ENCODE results near the gene TSG101. TPM values are rescaled to one million over a fixed set of nuclear protein-coding genes. Genes with fewer than 3 reads are reported as not detected.

The TSG101 gene
- total and polyA plus RNA-seq, 11 donors = 33.1 to 156 (median 69.1) TPM

GRCh38 chr11:18527512-18527911, 770 bp upstream of the TSG101 start:
- H3K36me3 ChIP-seq = peaks cover 0 to 41% (median 18%) of the 10 kb centered on the region in 9 donors
- TF ChIP-seq POLR2A (IDR thresholded peaks at IDR 0.05) = no peak
- no peak for TF ChIP-seq CTCF (IDR thresholded peaks at IDR 0.05)
- intact Hi-C loops (cut with DNase I) = loop anchor here in 7 of 10 donors (2.0 to 10.0 kb wide), 7 partner anchors 61 to 205 kb away; partner anchors contain the start of genes GTF2H1 (in 5 of the 7), HPS5 (in 5 of the 7), LDHA (in 4 of the 7) and TMEM86A (in 1 of the 7)
- ATAC-seq (no peak), DNase-seq (no peak)
- peak overlapping the region; percentile 48 to 96 (median 90) for H3K4me3 ChIP-seq
- peaks cover 0 to 39% (median 16%) of the 10 kb centered on the region in 12 donors for H3K4me1 ChIP-seq
- no peaks in the 10 kb centered on the region for H3K9me3 ChIP-seq
- H3K27ac ChIP-seq = peak overlapping the region in 11 of 12 donors; percentile 85 to 98 (median 94)
- H3K27me3 ChIP-seq = no peaks in the 10 kb centered on the region
- 41 to 49% (median 42%) methylated on average over 5 of the region's 5 CpGs for WGBS, 4 donors

- peak overlapping the region; percentile 48 to 96 (median 90) for H3K4me3 ChIP-seq
- H3K27ac ChIP-seq = peak overlapping the region; percentile 83 to 98 (median 94)
- TF ChIP-seq POLR2A (IDR thresholded peaks at IDR 0.05) (no peak), CTCF (IDR thresholded peaks at IDR 0.05) (no peak)
- peaks cover 0 to 39% (median 16%) of the 10 kb centered on the region in 12 donors for H3K4me1 ChIP-seq
- WGBS, 4 donors = 0 to 1% (median 1%) methylated on average over 8 of the region's 8 CpGs
- H3K27me3 ChIP-seq = no peaks in the 10 kb centered on the region
- ATAC-seq (no peak), DNase-seq (no peak)
- no peaks in the 10 kb centered on the region for H3K9me3 ChIP-seq
- intact Hi-C loops (cut with DNase I) = loop anchor here in 7 of 10 donors (1.0 to 10.0 kb wide), 8 partner anchors 63 to 204 kb away; partner anchors contain the start of genes GTF2H1 (in 5 of the 7), HPS5 (in 5 of the 7), LDHA (in 4 of the 7) and SPTY2D1 (in 1 of the 7)
- H3K36me3 ChIP-seq = peaks cover 0 to 28% (median 11%) of the 10 kb centered on the region in 9 donors
Measured at GRCh38 chr11:18526130-18526520, 617 bp downstream of the TSG101 start.

- 82 to 96% (median 88%) methylated on average over 1 of the region's 1 CpG for WGBS, 4 donors
- Histone ChIP-seq H3K4me3 (no peak overlapping the region), H3K4me1 (peaks cover 0 to 36% (median 16%) of the 10 kb centered on the region in 12 donors), H3K27me3 (no peaks in the 10 kb centered on the region), H3K27ac (no peak overlapping the region), H3K36me3 (peaks cover 0 to 21% (median 6%) of the 10 kb centered on the region in 9 donors), H3K9me3 (no peaks in the 10 kb centered on the region)
- intact Hi-C loops (cut with DNase I) = loop anchor here in 4 of 10 donors (10.0 kb wide), 2 partner anchors 129 to 199 kb away; partner anchors contain the start of genes LDHA (in 3 of the 4), GTF2H1 (in 2 of the 4) and HPS5 (in 2 of the 4)
- DNase-seq = no peak
- TF ChIP-seq CTCF (IDR thresholded peaks at IDR 0.05) (no peak), POLR2A (IDR thresholded peaks at IDR 0.05) (no peak)
- no peak for ATAC-seq
Measured at GRCh38 chr11:18524248-18524647, 2.5 kb downstream of the TSG101 start.

GRCh38 chr11:18523084-18523483, 3.7 kb downstream of the TSG101 start:
- no peak for DNase-seq
- Histone ChIP-seq H3K4me1 (peaks cover 0 to 36% (median 16%) of the 10 kb centered on the region in 12 donors), H3K9me3 (no peaks in the 10 kb centered on the region), H3K36me3 (peaks cover 0 to 32% (median 11%) of the 10 kb centered on the region in 9 donors), H3K27ac (no peak overlapping the region), H3K4me3 (no peak overlapping the region), H3K27me3 (no peaks in the 10 kb centered on the region)
- intact Hi-C loops (cut with DNase I) = loop anchor here in 4 of 10 donors (10.0 kb wide), 2 partner anchors 128 to 198 kb away; partner anchors contain the start of genes LDHA (in 3 of the 4), GTF2H1 (in 2 of the 4) and HPS5 (in 2 of the 4)
- TF ChIP-seq CTCF (IDR thresholded peaks at IDR 0.05) = no peak
- no peak for TF ChIP-seq POLR2A (IDR thresholded peaks at IDR 0.05)
- ATAC-seq = no peak
- 91 to 92% (median 91%) methylated on average over 3 of the region's 3 CpGs for WGBS, 4 donors

All from heart left ventricle (tissue), 16 donors.